ENCODE data around the gene TH.

The TH gene

DNA sequence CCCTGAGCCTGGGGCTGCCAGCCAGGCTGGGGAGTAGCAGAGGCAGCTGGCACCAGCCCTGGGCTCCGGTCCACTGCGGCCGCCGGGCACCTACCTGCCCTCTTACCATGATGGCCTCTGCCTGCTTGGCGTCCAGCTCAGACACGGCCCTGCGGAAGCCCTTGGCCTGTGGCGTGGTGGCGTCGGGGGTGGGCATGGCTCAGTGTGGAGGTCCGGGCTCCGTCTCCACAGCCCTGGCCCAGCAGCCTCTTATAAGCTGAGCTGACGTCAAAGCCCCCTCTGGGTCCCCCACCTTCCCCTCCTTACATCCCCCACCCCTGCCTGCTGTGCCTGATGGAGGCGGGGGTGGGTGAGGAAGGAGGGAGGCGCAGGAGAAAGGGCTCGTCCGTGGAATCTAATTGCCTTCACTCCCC, at the start of gene TH:
TH (minus strand) TSS at position 225 of the 413 bp plus-strand sequence; CDS start at position 196, 29 bp downstream.
- no peak for TF ChIP-seq CTCF (conservative IDR thresholded peaks at IDR 0.05; ENCODE audit: low read depth, low read length)
- DNase-seq (ENCODE audit: low read depth): no peak
- H3K4me3 ChIP-seq (ENCODE audit: low read length): no peak within 1 kb of the TSS

- no peak for DNase-seq (ENCODE audit: low read depth)
- TF ChIP-seq CTCF (conservative IDR thresholded peaks at IDR 0.05; ENCODE audit: low read depth, low read length): no peak
- H3K4me3 ChIP-seq (ENCODE audit: low read length): no peak overlapping the region
Measured at GRCh38 chr11:2221024-2221423, 49.4 kb upstream of the TH start.

DNA sequence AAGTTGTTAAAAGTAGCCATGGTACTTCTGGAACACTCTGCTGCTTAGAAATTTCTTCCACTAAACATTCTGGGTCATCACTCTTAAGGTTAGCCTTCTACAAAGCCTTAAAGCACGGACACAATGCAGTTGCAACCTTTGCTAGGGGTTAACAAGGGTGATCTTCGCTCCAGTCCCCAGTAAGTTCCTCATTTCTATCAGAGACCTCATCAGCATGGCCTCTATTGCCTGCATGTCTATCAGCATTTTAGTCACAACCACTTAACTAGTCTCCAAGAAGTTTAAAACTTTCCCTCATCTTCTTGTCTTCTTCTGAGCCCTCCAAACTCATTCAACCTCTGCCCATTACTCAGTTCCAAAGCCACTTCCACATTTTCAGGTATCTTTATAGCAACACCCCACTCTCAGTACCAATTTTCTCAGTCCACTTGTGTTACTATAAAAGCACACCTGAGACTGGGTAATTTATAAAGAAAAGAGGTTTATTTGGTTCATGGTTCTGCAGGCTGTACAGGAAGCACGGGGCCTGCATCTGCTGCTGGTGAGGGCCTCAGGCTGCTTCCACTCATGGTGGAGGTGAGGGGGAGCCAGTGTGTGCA, 48.7 kb upstream of the TH start:
- no peak for TF ChIP-seq CTCF (conservative IDR thresholded peaks at IDR 0.05; ENCODE audit: low read depth, low read length)
- H3K4me3 ChIP-seq (ENCODE audit: low read length): no peak overlapping the region
- DNase-seq (ENCODE audit: low read depth): no peak

GRCh38 chr11:2219318-2220017, 47.9 kb upstream of the TH start:
- DNase-seq (ENCODE audit: low read depth): no peak
- no peak overlapping the region for H3K4me3 ChIP-seq (ENCODE audit: low read length)
- no peak for TF ChIP-seq CTCF (conservative IDR thresholded peaks at IDR 0.05; ENCODE audit: low read depth, low read length)

DNA sequence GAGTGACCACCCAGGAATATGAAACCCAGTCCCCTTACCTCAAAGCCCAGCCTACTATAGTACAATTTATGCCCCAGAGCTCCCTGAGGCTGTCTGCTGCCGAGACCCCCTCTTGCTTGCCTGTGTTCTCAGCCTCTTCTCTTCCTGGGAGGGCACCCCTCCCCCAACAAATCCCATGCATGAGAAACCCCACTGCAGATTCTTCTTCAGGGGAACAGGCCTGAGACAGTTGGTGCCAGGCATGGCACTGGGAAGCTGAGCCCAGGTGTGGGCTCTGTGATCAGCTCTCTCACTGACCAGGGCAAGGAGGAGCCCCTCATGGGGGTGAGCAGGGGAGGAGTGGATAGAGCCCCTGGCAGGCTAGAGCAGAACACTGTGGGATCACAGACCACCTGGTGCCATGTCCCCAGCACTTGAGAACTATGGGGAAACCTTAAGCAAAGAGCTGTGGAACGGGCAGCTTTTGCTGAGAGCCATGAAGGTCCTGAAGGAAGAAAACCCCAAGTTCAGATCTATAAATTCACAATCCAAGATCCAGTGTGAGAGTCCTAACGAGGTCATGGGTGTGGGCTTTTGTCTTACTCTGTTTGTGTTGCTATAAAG, 46.5 kb upstream of the TH start:
- H3K4me3 ChIP-seq (ENCODE audit: low read length): no peak overlapping the region
- DNase-seq (ENCODE audit: low read depth): no peak
- TF ChIP-seq CTCF (conservative IDR thresholded peaks at IDR 0.05; ENCODE audit: low read depth, low read length): no peak

- H3K4me3 ChIP-seq (ENCODE audit: low read length): no peak overlapping the region
- no peak for DNase-seq (ENCODE audit: low read depth)
- TF ChIP-seq CTCF (conservative IDR thresholded peaks at IDR 0.05; ENCODE audit: low read depth, low read length): no peak
Measured at GRCh38 chr11:2217211-2218030, 45.8 kb upstream of the TH start.
